ENCODE results near the gene SYT1. TPM values are rescaled to one million over a fixed set of nuclear protein-coding genes. Genes with fewer than 3 reads are reported as not detected.
"Not testable (repeated sequence)": the region's sequence is repeated elsewhere in the genome, so short reads cannot be mapped to it uniquely, and the experiment has no call there.

The SYT1 gene
- polyA plus RNA-seq, 3 donors: 21.3 to 22.8 (median 22.0) TPM

- no peak for DNase-seq (ENCODE audit: extremely low read depth in 1 of 11, low read depth in 9 of 11, low spot score in 4 of 11)
Observed at GRCh38 chr12:79400481-79400880, 535.9 kb downstream of the SYT1 start.

- no peak for DNase-seq (ENCODE audit: extremely low read depth in 1 of 11, low read depth in 9 of 11, low spot score in 4 of 11)
Observed at GRCh38 chr12:79402606-79403005, 538.0 kb downstream of the SYT1 start.

GRCh38 chr12:79406993-79407392 lies 542.4 kb downstream of the SYT1 start:
- DNase-seq (ENCODE audit: extremely low read depth in 1 of 11, low read depth in 9 of 11, low spot score in 4 of 11): no peak

DNA sequence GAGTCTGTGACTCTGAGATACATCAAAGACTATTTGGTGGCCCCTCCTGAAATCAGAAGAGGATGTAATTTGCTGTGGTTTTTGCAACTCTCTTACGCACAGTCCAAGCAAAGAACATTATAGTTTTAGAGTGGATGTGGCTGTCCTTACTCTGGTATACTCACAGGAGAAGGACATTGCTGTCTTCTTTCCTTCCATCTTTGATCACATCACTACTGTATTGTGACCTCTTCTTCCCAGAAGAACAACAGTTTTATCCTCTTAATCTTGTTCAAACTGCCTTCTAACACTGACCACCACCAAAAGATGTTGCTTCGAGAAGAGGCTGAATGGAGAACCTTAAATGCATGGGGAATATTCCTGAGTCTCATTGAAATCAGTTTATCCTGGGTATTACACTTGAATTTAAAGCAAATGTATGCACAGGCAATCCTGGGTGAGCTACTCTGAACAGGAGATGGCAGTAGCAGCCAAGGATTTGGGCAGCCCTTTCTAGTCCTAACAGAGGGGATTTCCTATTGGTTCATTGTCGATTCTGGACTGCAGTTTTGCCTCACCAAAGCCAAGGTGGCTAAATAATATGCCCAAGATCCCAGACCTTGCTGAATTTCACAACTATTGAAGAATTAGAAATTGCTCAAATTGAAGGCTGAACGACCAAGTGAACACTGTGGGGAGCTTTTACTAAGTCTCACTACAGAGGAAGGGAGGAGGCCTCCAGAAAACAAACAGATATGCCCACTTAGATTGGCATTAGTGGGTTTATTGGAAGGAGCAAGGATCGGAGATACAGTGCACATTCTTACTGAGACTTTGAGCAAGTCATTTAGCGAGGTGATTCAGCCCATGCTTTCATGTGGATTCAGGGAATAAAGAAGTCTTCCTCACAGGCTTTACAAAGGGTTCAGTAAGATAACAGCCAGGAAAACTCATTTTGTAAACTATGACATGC lies 543.4 kb downstream of the SYT1 start:
- DNase-seq (ENCODE audit: extremely low read depth in 1 of 11, low read depth in 9 of 11, low spot score in 4 of 11): peak in 8 of 11 donors; percentile 34 to 76 (median 46)

DNA sequence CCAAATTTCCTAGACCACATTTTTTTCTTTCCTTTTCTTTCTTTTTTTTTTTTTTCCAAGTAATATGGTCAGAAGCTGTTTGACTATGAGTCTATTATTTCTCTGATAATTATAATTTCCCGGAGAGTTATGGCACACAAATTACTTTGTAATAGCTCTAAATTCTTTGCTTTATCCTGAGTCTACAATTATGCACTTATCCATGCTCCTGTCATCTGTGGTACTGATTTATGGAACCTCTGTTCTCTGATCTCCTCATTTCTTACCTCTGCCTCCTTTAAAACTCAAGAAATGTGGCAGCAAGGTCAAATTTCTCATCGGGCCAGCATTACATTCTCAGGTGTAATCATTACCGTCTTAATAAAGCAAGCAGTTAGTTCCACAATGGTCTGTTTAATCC lies 544.1 kb downstream of the SYT1 start:
- no peak for DNase-seq (ENCODE audit: extremely low read depth in 1 of 11, low read depth in 9 of 11, low spot score in 4 of 11)

GRCh38 chr12:79409562-79409961 lies 545.0 kb downstream of the SYT1 start:
- peak in 2 of 11 donors; percentile 23 to 37 for DNase-seq (ENCODE audit: extremely low read depth in 1 of 11, low read depth in 9 of 11, low spot score in 4 of 11)

- DNase-seq (ENCODE audit: extremely low read depth in 1 of 11, low read depth in 9 of 11, low spot score in 4 of 11): no peak
Observed at GRCh38 chr12:79411791-79412190, 547.2 kb downstream of the SYT1 start.

DNA sequence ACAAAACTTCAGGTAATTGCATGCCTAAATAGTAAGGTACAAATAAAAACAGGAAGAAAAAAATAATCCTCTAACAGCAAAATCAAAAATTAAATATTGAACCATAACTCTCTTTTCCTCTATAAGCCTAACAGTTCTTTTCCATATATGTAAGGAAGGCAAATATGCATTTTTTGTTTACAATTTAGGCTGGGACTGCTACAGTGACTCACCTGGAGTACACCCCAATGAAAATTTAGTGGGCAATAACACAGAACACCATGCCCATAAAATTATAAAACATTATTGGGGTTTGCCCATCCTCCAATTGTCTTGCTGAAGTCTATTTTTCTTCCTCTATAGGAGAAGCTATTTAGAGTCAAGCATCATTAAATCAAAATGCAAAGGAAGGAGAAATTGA lies 549.2 kb downstream of the SYT1 start:
- no peak for DNase-seq (ENCODE audit: extremely low read depth in 1 of 11, low read depth in 9 of 11, low spot score in 4 of 11)

GRCh38 chr12:79414252-79414651 lies 549.7 kb downstream of the SYT1 start:
- DNase-seq (ENCODE audit: extremely low read depth in 1 of 11, low read depth in 9 of 11, low spot score in 4 of 11): no peak

- no peak for DNase-seq (ENCODE audit: extremely low read depth in 1 of 11, low read depth in 9 of 11, low spot score in 4 of 11)
Observed at GRCh38 chr12:79415321-79415720, 550.7 kb downstream of the SYT1 start.

DNA sequence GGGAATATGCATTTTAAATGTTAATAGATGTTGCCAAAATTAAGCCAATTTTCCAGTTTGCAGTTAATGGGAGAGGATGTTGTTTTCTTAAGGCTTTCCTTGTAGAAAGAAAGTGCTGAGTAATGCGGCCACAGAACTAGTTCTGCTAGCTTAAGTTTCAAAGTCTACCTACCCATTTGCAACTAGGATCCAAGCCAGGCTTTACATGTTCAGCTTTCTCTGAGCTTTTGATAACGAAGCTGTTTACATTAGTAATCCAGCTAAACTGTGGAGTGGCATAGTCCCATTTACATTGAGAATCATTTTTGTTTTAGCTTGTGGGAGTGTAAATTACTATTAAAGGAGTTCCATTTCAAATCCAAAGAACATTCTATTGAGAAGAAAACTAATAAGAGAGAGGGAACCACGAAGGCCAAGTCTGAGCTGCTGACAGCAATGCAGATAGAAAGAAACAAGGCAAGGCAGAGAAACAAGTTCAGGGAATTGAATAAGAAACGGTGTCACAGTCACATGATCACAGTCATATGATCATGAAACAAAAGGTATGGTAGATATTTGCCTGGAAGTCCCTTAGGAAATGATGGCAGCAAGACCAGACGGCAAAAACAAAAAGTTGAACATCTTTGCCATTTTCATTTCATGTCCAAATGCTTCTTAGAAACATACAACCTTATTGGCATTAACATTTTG lies 551.3 kb downstream of the SYT1 start:
- DNase-seq (ENCODE audit: extremely low read depth in 1 of 11, low read depth in 9 of 11, low spot score in 4 of 11): no peak

DNA sequence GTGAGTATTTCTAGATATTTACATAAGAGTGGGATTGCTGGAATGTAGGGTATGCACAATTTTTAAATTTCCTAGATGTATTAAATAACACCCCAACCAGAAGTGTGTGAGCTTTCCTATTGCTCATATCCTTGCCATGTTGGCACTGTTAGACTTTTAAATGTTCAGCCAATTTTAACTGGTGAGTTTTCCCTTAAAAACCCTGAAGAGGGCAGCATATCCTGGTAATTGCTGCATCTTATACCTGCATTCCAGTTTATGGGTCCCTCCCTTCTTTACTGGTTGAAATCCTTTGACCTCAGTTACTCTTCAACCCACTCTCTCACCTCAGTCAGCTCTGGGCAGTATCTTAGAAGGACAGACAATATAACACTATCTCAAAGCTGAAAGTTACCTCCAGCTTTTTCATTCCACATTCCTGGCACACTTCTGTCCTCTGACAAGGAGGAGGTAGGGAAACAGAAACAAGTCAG lies 555.6 kb downstream of the SYT1 start:
- DNase-seq (ENCODE audit: extremely low read depth in 1 of 11, low read depth in 9 of 11, low spot score in 4 of 11): peak in 5 of 11 donors; percentile 31 to 63 (median 51)

GRCh38 chr12:79421236-79421740 lies 556.7 kb downstream of the SYT1 start:
- DNase-seq (ENCODE audit: extremely low read depth in 1 of 11, low read depth in 9 of 11, low spot score in 4 of 11): no peak

GRCh38 chr12:79422060-79422812 lies 557.7 kb downstream of the SYT1 start:
- DNase-seq (ENCODE audit: extremely low read depth in 1 of 11, low read depth in 9 of 11, low spot score in 4 of 11): peak in 1 of 11 donors; percentile 67

DNA sequence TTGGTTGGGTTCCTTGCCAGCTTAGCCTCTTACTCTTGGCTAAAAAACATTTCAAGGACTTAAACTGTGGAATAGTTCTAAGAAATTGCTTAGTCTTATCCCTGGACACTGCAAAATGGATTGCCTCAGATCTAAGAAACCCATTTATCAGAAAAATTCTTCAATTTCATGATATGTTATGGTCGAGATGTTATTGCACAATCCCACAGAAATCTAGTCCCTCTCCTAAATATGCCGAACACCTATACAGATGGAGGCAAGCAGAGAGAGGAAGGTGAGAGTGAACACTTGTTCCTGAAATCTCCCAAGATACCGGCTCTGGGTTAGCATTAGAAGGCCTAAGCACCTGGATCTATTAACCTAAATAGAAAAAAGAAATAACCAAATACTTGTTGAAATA lies 559.0 kb downstream of the SYT1 start:
- DNase-seq (ENCODE audit: extremely low read depth in 1 of 11, low read depth in 9 of 11, low spot score in 4 of 11): no peak

DNA sequence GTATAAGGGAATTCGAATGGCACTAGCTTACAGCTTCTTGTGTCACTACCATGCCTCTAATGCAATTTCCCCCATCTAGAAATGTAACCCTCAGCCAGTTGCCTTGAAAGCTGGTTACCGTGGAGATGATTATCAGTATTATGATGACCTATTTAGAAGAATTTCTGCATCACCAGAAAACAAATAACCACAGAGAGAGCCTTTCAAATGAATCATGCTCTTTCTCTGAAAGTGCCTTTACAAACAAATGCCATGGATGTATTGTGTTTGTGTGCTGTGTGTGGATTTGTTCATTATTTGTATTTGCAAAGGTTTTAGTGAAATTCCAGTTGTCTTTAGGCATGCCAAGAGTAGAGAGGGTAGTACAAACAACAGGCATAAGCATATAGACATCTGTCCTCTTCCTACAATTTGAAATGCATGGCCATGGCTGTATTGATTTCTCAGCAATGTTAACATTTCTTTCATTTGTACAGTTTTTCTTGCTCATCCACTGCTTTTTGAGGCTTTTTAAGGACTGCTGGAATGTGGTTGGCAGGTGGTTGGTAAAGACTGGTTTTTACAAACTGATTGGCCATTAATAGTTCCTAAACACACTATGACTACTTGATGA lies 559.6 kb downstream of the SYT1 start:
- DNase-seq (ENCODE audit: extremely low read depth in 1 of 11, low read depth in 9 of 11, low spot score in 4 of 11): no peak

DNA sequence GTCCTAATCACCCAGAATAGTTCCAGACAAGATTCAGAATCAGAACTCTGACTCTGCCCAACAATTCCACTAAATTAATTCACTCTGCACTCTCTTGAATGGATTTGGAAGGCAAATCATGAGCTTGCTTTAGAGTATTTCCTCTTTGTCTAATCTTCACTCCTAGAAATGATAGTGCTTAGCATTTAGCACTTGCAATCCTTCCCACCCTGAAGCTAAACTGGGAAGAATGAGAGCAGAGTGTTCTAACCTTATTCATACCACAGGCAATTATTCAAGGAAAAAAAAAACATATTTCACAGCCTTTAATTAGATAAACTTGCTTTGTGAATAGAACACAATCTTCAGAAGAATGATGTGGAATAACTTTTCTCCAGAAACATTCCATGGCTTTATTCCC lies 561.5 kb downstream of the SYT1 start:
- DNase-seq (ENCODE audit: extremely low read depth in 1 of 11, low read depth in 9 of 11, low spot score in 4 of 11): no peak

- not testable (repeated sequence) for DNase-seq (ENCODE audit: extremely low read depth in 1 of 11, low read depth in 9 of 11, low spot score in 4 of 11)
Observed at GRCh38 chr12:79426744-79427143, 562.2 kb downstream of the SYT1 start.

Data from renal cortex interstitium (tissue), 11 donors.